Sigmoid colon (tissue), 7 donors: Measurements from ENCODE around the gene CPEB3. TPM values are rescaled to one million over a fixed set of nuclear protein-coding genes. Genes with fewer than 3 reads are reported as not detected.

Experiments
- DNase-seq: peaks from one replicate; pipeline ENCODE4 v3.0.0-alpha.2; 2019
- H3K27ac ChIP-seq, 4 donors: fragments of 200-600 bp; sonication (generic); one replicate each; pipeline ENCODE4 v1.5.1; 2016 to 2019; ENCODE audit warnings: mild to moderate bottlenecking in 1 of 4
- H3K27me3 ChIP-seq, 3 donors: fragments of 200-600 bp; sonication (generic); one replicate each; pipeline ENCODE4 v1.5.1; 2019; ENCODE audit warnings: mild to moderate bottlenecking in 1 of 3
- H3K36me3 ChIP-seq, 4 donors: fragments of 200-600 bp; sonication (generic); one replicate each; pipeline ENCODE4 v1.5.1; 2016 to 2019
- H3K4me1 ChIP-seq, 4 donors: fragments of 200-600 bp; sonication (generic); one replicate each; pipeline ENCODE4 v1.5.1; 2017 to 2019
- H3K4me3 ChIP-seq, 4 donors: fragments of 200-600 bp; sonication (generic); one replicate each; pipeline ENCODE4 v1.5.1; 2017 to 2019; ENCODE audit warnings: mild to moderate bottlenecking in 2 of 4, moderate library complexity in 1 of 4
- H3K9me3 ChIP-seq, 4 donors: fragments of 200-600 bp in 3 of 4; sonication (generic) in 3 of 4; one replicate each; pipeline versions ENCODE4 v1.5.1 to v1.6.1; 2013 to 2019
- EP300 ChIP-seq, 4 donors: sonication (generic); formaldehyde crosslinking; IDR thresholded peaks; one replicate each; pipeline ENCODE4 v1.6.1; 2017; ENCODE audit warnings: antibody characterized with exemption in 4 of 4
- POLR2A ChIP-seq, 2 donors: fragments of 450-650 bp; IDR thresholded peaks; one replicate each; pipeline ENCODE4 v1.6.1; 2016; ENCODE audit warnings: antibody characterized with exemption in 2 of 2, mild to moderate bottlenecking in 2 of 2, moderate library complexity in 2 of 2
- POLR2AphosphoS5 ChIP-seq, 4 donors: sonication (generic); formaldehyde crosslinking; IDR thresholded peaks; one replicate each; pipeline ENCODE4 v1.6.1; 2017; ENCODE audit warnings: antibody characterized with exemption in 4 of 4
- WGBS, 2 donors: extraction: QIAGEN DNeasy Blood & Tissue Kit; methylation state at CpG; one replicate each; pipeline ENCODE4 v1.1.7; 2013; 5-methylcytosine and 5-hydroxymethylcytosine counted together
- intact Hi-C: fragments of 100-400 bp; cut with DNase I; formaldehyde crosslinking; loops from one replicate; pipeline ENCODE4 v1.15.1; 2023
- polyA plus RNA-seq, 3 donors: library from polyadenylated mRNA; stranded (reverse); fragments of 200-250 nt; gene quantifications; one replicate each; pipeline ENCODE4 v1.2.3, GENCODE V29; 2013
- total RNA-seq, 4 donors: library from RNA; depleted of rRNA; stranded (reverse); fragments of >200 nt; gene quantifications; one replicate each; pipeline ENCODE4 v1.1.0, GENCODE V29; 2016
- TF ChIP-seq, protein P1 (sequence below), 4 experiments: fragments of 450-650 bp in 3 of 4; fragments of 200-600 bp in 1 of 4; IDR thresholded peaks; one replicate each; pipeline ENCODE4 v1.5.1; 2016 to 2019; ENCODE audit warnings: antibody characterized with exemption in 4 of 4, mild to moderate bottlenecking in 3 of 4, moderate library complexity in 2 of 4
- donor health status: healthy with polysubstance abuse.
- donor health status: Bipolar disorder and iron deficiency.
- donor health status: healthy.

CPEB3 gene
- total and polyA plus RNA-seq, 7 donors = 1.6 to 7.7 (median 6.6) TPM

DNA sequence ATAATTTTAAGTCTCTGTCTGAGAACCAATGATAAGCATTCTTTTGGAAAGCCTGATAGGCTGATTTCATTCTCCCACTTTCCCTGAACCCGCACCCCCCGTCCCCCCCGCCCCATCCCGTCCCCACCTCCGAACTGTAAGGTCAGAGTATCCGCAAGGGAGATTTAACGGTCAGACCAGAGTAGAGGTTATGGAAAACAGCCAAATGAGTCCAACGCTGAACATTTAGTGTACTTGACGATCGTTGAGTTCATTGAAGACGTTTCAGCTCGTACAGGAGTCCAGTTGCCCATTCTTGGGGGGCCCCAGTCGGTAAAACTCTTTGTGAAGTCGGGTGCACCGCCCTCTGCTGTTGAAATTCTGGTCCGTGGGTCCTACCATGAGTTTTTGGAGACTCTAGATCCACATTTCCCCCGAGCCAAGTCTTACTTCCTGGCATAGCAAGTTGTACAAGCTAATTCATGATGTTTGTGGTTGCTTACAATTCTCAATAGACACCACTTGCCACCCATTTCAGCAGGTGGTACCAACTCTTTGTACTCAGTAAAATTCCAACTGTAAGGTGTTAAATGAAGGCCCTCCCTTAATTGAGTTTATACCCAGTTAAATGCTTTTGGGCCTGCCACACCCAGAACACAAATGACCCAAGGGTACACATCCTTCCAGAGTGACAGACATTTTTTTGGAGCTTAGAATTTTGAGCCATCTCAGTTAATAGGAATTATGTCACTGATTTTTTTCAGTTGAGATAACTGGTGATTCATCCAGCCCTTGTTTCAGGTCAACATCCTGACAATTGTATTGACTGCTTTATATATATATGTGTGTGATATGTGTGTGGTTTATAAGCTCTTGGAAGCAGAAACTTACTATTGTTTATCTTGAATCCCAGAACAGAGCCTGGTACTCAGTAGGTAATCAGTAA lies 1.3 kb upstream of the CPEB3 start:
- peaks cover 0 to 17% (median 15%) of the 10 kb centered on the region in 4 donors for H3K4me1 ChIP-seq
- DNase-seq = peak; percentile 75
- no peaks in the 10 kb centered on the region for H3K9me3 ChIP-seq
- no peaks in the 10 kb centered on the region for H3K27me3 ChIP-seq
- 0 to 1% methylated on average over 17 of the region's 17 CpGs for WGBS, 2 donors
- TF ChIP-seq POLR2A (IDR thresholded peaks at IDR 0.05) = no peak
- TF ChIP-seq, protein P1, sequence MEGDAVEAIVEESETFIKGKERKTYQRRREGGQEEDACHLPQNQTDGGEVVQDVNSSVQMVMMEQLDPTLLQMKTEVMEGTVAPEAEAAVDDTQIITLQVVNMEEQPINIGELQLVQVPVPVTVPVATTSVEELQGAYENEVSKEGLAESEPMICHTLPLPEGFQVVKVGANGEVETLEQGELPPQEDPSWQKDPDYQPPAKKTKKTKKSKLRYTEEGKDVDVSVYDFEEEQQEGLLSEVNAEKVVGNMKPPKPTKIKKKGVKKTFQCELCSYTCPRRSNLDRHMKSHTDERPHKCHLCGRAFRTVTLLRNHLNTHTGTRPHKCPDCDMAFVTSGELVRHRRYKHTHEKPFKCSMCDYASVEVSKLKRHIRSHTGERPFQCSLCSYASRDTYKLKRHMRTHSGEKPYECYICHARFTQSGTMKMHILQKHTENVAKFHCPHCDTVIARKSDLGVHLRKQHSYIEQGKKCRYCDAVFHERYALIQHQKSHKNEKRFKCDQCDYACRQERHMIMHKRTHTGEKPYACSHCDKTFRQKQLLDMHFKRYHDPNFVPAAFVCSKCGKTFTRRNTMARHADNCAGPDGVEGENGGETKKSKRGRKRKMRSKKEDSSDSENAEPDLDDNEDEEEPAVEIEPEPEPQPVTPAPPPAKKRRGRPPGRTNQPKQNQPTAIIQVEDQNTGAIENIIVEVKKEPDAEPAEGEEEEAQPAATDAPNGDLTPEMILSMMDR (IDR thresholded peaks at IDR 0.05) = peak in 3 of 4 experiments; percentile 23 to 43 (median 39)
- H3K36me3 ChIP-seq = peaks cover 0 to 11% (median 0%) of the 10 kb centered on the region in 4 donors
- peak overlapping the region; percentile 82 to 99 (median 94) for H3K27ac ChIP-seq
- intact Hi-C loops = loop anchor here (2.0 to 5.0 kb wide), 2 partner anchors 203 to 300 kb away; partner anchors contain the start of gene KIF11
- H3K4me3 ChIP-seq = peak overlapping the region; percentile 58 to 99 (median 86)

DNA sequence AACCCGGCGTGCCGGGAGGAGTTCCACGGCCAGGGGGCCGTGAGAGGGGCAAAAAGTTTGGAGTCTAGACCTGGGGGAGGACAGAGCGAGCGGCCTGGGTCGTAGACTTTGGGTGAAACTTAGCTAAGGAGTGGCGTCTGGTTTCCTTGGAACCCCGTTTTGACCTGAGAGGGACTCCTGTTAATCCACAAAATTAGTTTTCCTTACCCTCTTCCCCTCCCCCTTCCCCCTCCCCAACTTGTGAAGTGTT lies 663 bp upstream of the CPEB3 start:
- Histone ChIP-seq H3K27me3 (no peaks in the 10 kb centered on the region), H3K36me3 (peaks cover 0 to 11% (median 0%) of the 10 kb centered on the region in 4 donors), H3K4me1 (peaks cover 0 to 17% (median 15%) of the 10 kb centered on the region in 4 donors), H3K4me3 (peak overlapping the region; percentile 58 to 99 (median 86)), H3K27ac (peak overlapping the region; percentile 82 to 99 (median 94)), H3K9me3 (no peaks in the 10 kb centered on the region)
- DNase-seq = no peak
- TF ChIP-seq, protein P1 (IDR thresholded peaks at IDR 0.05) = no peak
- TF ChIP-seq EP300 (IDR thresholded peaks at IDR 0.05) (no peak), POLR2A (IDR thresholded peaks at IDR 0.05) (no peak), POLR2AphosphoS5 (IDR thresholded peaks at IDR 0.05) (no peak)
- intact Hi-C loops = loop anchor here (2.0 to 5.0 kb wide), 2 partner anchors 203 to 301 kb away; partner anchors contain the start of gene KIF11
- 1% methylated on average over 10 of the region's 10 CpGs for WGBS, 2 donors

DNA sequence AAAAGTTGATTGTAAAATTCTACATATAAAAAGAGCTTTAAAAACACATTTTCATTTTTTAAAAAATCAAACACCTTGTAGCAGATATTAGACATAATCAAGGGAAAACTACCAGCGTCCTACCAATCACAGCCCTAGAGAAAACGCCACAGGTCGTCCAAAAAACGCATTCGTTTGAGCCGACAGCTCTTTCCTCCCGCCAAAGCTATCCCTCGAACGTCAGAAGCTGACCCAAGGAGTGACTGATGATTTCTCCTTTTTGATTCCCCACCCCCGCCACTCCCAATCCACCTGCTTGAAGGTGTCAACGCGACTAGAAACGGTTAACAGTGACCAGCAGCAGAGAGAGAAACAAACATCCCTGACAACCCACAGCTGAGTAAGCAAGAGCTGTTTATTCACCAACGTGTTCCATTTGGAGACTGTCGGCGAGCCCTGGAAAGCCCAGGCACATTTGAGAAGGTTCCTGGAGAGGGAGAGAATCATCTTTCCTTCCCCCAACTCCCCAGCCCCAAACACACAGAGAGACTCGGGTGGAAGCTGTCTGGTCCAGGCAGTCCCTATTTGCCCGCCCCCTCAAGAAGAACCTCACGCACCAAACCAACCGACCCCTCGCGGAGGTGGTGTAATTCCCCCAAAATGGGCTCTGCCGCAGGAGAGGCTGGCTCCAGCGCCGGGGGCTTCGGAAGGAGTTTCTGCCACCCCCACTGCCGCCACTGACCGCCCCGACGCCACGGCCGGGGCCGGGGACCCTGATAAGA lies 622 bp downstream of the CPEB3 start:
- intact Hi-C loops = loop anchor here (1.0 to 5.0 kb wide), 3 partner anchors 50 to 302 kb away; partner anchors contain the start of gene KIF11

DNA sequence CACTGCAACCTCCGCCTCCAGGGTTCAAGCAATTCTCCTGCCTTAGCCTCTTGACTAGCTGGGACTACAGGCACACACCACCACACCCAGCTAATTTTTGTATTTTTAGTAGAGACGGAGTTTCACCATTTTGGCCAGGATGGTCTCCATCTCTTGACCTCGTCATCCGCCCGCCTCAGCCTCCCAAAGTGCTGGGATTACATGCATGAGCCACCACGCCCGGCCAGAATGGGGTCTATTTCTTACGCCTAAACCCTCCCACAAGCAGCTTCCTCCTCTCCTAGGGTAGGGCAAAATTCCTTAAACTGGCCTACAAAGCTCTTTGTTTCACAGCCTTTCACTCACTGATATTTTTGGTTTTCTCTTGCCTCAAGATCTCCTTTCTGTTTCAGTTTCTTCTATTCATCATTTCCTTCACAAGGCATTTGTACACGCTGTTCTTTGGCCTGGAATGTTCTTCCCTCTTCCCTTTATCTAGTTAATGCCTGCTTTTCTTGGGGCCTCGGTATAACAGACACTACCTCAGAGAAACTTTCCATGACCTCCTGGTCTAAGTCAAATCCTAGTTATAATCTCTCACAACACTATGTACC lies 6.7 kb downstream of the CPEB3 start:
- 77 to 79% methylated on average over 10 of the region's 10 CpGs for WGBS, 2 donors
- no peaks in the 10 kb centered on the region for H3K9me3 ChIP-seq
- H3K36me3 ChIP-seq = no peaks in the 10 kb centered on the region
- intact Hi-C loops = no loop called here
- H3K27me3 ChIP-seq = no peaks in the 10 kb centered on the region
- H3K4me1 ChIP-seq = peaks cover 0 to 29% (median 22%) of the 10 kb centered on the region in 4 donors
- TF ChIP-seq POLR2AphosphoS5 (IDR thresholded peaks at IDR 0.05) (peak in 3 of 4 donors; percentile 53 to 73 (median 60)), POLR2A (IDR thresholded peaks at IDR 0.05) (no peak), EP300 (IDR thresholded peaks at IDR 0.05) (peak in 3 of 4 donors; percentile 26 to 78 (median 46))
- TF ChIP-seq, protein P1 (IDR thresholded peaks at IDR 0.05) = no peak
- no peak for DNase-seq
- H3K4me3 ChIP-seq = peak overlapping the region in 1 of 4 donors; percentile 0
- peak overlapping the region; percentile 72 to 83 (median 80) for H3K27ac ChIP-seq

More for the DNA sequence above, 622 bp downstream of the CPEB3 start:
- H3K4me3 ChIP-seq = peak overlapping the region; percentile 58 to 99 (median 86)
- peaks cover 0 to 21% (median 15%) of the 10 kb centered on the region in 4 donors for H3K4me1 ChIP-seq
- H3K9me3 ChIP-seq = no peaks in the 10 kb centered on the region
- peak overlapping the region; percentile 82 to 99 (median 94) for H3K27ac ChIP-seq
- TF ChIP-seq POLR2AphosphoS5 (IDR thresholded peaks at IDR 0.05) = peak in 1 of 4 donors; percentile 4
- no peak for TF ChIP-seq POLR2A (IDR thresholded peaks at IDR 0.05)
- DNase-seq = peak; percentile 71
- H3K36me3 ChIP-seq = peaks cover 0 to 11% (median 0%) of the 10 kb centered on the region in 4 donors
- H3K27me3 ChIP-seq = no peaks in the 10 kb centered on the region
- WGBS, 2 donors = 0 to 1% methylated on average over 33 of the region's 33 CpGs
